H1 (cell line): Measurements from ENCODE around the gene GSTO2. TPM values are rescaled to one million over a fixed set of nuclear protein-coding genes. Genes with fewer than 3 reads are reported as not detected.

ENCODE experiments used
- CTCF ChIA-PET: fragments of 300-600 bp; sonication (Branson Sonifier 250); formaldehyde crosslinking; loops from one replicate; lab custom pipeline; 2021; ENCODE audit not compliant: partially characterized antibody; lab: Charles Lee
- POLR2A ChIA-PET: fragments of 300-600 bp; sonication (Branson Sonifier 250); formaldehyde crosslinking; loops from one replicate; lab custom pipeline; 2021; ENCODE audit warnings: inconsistent platforms; ENCODE audit not compliant: partially characterized antibody; lab: Charles Lee
- DNase-seq, 2 experiments: peaks; one replicate each; pipeline versions ENCODE4 v3.0.0 to v3.0.0-alpha.2; 2010 to 2022; ENCODE audit warnings: low spot score in 2 of 2, low read depth in 1 of 2, mixed read lengths in 1 of 2
- FAIRE-seq: peaks from 2 replicates; lab custom pipeline; 2011; peaks lifted over from hg19 to GRCh38; lab: Jason Lieb, UNC
- H2AFZ ChIP-seq: 2 replicates; pipeline ENCODE4 v1.8.1; 2012; ENCODE audit warnings: low read length, inconsistent platforms
- H2AK5ac ChIP-seq: 2 replicates; pipeline ENCODE4 v1.6.1; 2013; ENCODE audit warnings: low read depth, low read length
- H2BK120ac ChIP-seq: replicated peaks from 2 replicates; pipeline ENCODE3; 2013; ENCODE audit warnings: low read depth, low read length, inconsistent platforms
- H2BK12ac ChIP-seq: 2 replicates; pipeline ENCODE4 v1.6.1; 2013; ENCODE audit warnings: low read depth, low read length
- H2BK15ac ChIP-seq: 2 replicates; pipeline ENCODE4 v1.6.1; 2013; ENCODE audit warnings: low read length
- H2BK20ac ChIP-seq: 2 replicates; pipeline ENCODE4 v1.6.1; 2013; ENCODE audit warnings: low read length
- H2BK5ac ChIP-seq: 2 replicates; pipeline ENCODE4 v1.6.1; 2013; ENCODE audit warnings: low read depth, low read length
- H3K14ac ChIP-seq: 2 replicates; pipeline ENCODE4 v1.6.1; 2013; ENCODE audit warnings: inconsistent platforms; ENCODE audit not compliant: insufficient read length
- H3K18ac ChIP-seq: 2 replicates; pipeline ENCODE4 v1.6.1; 2013; ENCODE audit warnings: low read length; ENCODE audit errors: extremely low read depth
- H3K23ac ChIP-seq: 2 replicates; pipeline ENCODE4 v1.6.1; 2013; ENCODE audit warnings: inconsistent platforms; ENCODE audit not compliant: insufficient read length
- H3K23me2 ChIP-seq: 2 replicates; pipeline ENCODE4 v1.6.1; 2013; ENCODE audit warnings: low read depth, low read length
- H3K27ac ChIP-seq: 2 replicates; pipeline ENCODE4 v1.6.1; 2011; ENCODE audit warnings: low read depth, low read length, inconsistent platforms
- H3K27me3 ChIP-seq, 4 experiments: replicated peaks in 1 of 4; 1 replicate in 1 of 4; 2 replicates in 3 of 4; pipeline versions ENCODE4 v1.6.1 to v1.8.1; 2011 to 2013; ENCODE audit warnings: low read length in 3 of 4, mild to moderate bottlenecking in 3 of 4, inconsistent platforms in 2 of 4, mixed read lengths in 2 of 4, moderate library complexity in 1 of 4; ENCODE audit not compliant: control insufficient read depth in 3 of 4, insufficient read depth in 3 of 4; ENCODE audit errors: extremely low read depth in 1 of 4
- H3K36me3 ChIP-seq, 4 experiments: 2 replicates each; pipeline versions ENCODE4 v1.6.1 to v1.8.1; 2011 to 2013; ENCODE audit warnings: mild to moderate bottlenecking in 4 of 4, low read length in 3 of 4, moderate library complexity in 2 of 4, control low read depth in 1 of 4, inconsistent platforms in 1 of 4; ENCODE audit not compliant: insufficient read depth in 4 of 4, control insufficient read depth in 2 of 4
- H3K4ac ChIP-seq: replicated peaks from 2 replicates; pipeline ENCODE3; 2013; ENCODE audit warnings: low read length, low read depth, mixed read lengths, inconsistent platforms; ENCODE audit not compliant: insufficient read length
- H3K4me1 ChIP-seq, 4 experiments: replicated peaks in 1 of 4; 1 replicate in 1 of 4; 2 replicates in 3 of 4; pipeline versions ENCODE4 v1.6.1 to v1.8.1; 2011 to 2013; ENCODE audit warnings: low read length in 3 of 4, inconsistent platforms in 2 of 4, mixed read lengths in 1 of 4; ENCODE audit not compliant: insufficient read depth in 4 of 4, control insufficient read depth in 3 of 4
- H3K4me2 ChIP-seq, 2 experiments: 2 replicates each; pipeline versions ENCODE4 v1.6.1 to v1.8.1; 2011 to 2013; ENCODE audit warnings: low read depth in 2 of 2, low read length in 2 of 2, control low read depth in 1 of 2, inconsistent platforms in 1 of 2, mild to moderate bottlenecking in 1 of 2; ENCODE audit not compliant: insufficient read depth in 1 of 2
- H3K4me3 ChIP-seq, 4 experiments: fragments of 200-600, 300-600 bp in 1 of 4; sonication (generic), shearing (Covaris generic), sonication (Bioruptor Twin) in 1 of 4; 2 replicates each; pipeline versions ENCODE4 v1.5.1 to v1.8.1; 2011 to 2016; ENCODE audit warnings: low read length in 4 of 4, low read depth in 3 of 4, control low read depth in 2 of 4, inconsistent platforms in 2 of 4, mild to moderate bottlenecking in 2 of 4, mixed read lengths in 1 of 4, moderate library complexity in 1 of 4; ENCODE audit not compliant: insufficient read depth in 2 of 4; ENCODE audit errors: extremely low read depth in 1 of 4
- H3K56ac ChIP-seq: replicated peaks from 2 replicates; pipeline ENCODE3; 2013; ENCODE audit warnings: low read depth, mild to moderate bottlenecking, mixed read lengths, low read length, inconsistent platforms; ENCODE audit not compliant: insufficient read length
- H3K79me1 ChIP-seq: 2 replicates; pipeline ENCODE4 v1.6.1; 2013; ENCODE audit warnings: low read depth, low read length, control low read depth
- H3K79me2 ChIP-seq, 2 experiments: 2 replicates each; pipeline versions ENCODE4 v1.6.1 to v1.8.1; 2012 to 2013; ENCODE audit warnings: low read length in 2 of 2, mild to moderate bottlenecking in 2 of 2, inconsistent platforms in 1 of 2; ENCODE audit not compliant: insufficient read depth in 2 of 2, control insufficient read depth in 1 of 2
- H3K9ac ChIP-seq, 4 experiments: replicated peaks in 1 of 4; 1 replicate in 1 of 4; 2 replicates in 3 of 4; pipeline versions ENCODE4 v1.6.1 to v1.8.1; 2011 to 2013; ENCODE audit warnings: low read depth in 3 of 4, low read length in 3 of 4, control low read depth in 2 of 4, mild to moderate bottlenecking in 2 of 4, moderate library complexity in 2 of 4, inconsistent platforms in 1 of 4; ENCODE audit errors: extremely low read depth in 1 of 4
- H3K9me3 ChIP-seq, 2 experiments: 2 replicates each; pipeline versions ENCODE4 v1.6.1 to v1.8.1; 2012 to 2013; ENCODE audit warnings: mild to moderate bottlenecking in 2 of 2, moderate library complexity in 2 of 2, control low read depth in 1 of 2, inconsistent platforms in 1 of 2, low read depth in 1 of 2, low read length in 1 of 2, mixed read lengths in 1 of 2; ENCODE audit not compliant: insufficient read depth in 2 of 2
- H4K20me1 ChIP-seq, 2 experiments: replicated peaks in 1 of 2; 2 replicates each; pipeline versions ENCODE3 to v1.8.1; 2011 to 2013; ENCODE audit warnings: inconsistent platforms in 2 of 2, low read length in 2 of 2, mild to moderate bottlenecking in 1 of 2; ENCODE audit not compliant: insufficient read depth in 2 of 2, control insufficient read depth in 1 of 2
- H4K5ac ChIP-seq: 2 replicates; pipeline ENCODE4 v1.6.1; 2013; ENCODE audit warnings: low read length, low read depth, mixed read lengths, inconsistent platforms; ENCODE audit not compliant: insufficient read length
- H4K8ac ChIP-seq: 2 replicates; pipeline ENCODE4 v1.8.0; 2013; ENCODE audit warnings: mild to moderate bottlenecking, moderate library complexity, low read length, inconsistent platforms; ENCODE audit not compliant: insufficient read depth; ENCODE audit errors: extremely low read depth
- H4K91ac ChIP-seq: replicated peaks from 2 replicates; pipeline ENCODE3; 2013; ENCODE audit warnings: low read length, mixed read lengths, inconsistent platforms; ENCODE audit not compliant: insufficient read length
- WGBS, 2 experiments: shearing (Covaris generic) in 1 of 2; methylation state at CpG; one replicate each; pipeline versions ENCODE4 v1.1.6 to v1.1.7; 2013 to 2015; ENCODE audit warnings: low lambda C conversion rate in 2 of 2, mixed read lengths in 2 of 2, inconsistent platforms in 1 of 2, low coverage in 1 of 2, missing lambda C conversion rate in 1 of 2; ENCODE audit not compliant: insufficient replicate concordance in 2 of 2, insufficient coverage in 1 of 2, insufficient read length in 1 of 2; ENCODE audit errors: extremely low coverage in 1 of 2, missing lambda C conversion rate in 1 of 2; 5-methylcytosine and 5-hydroxymethylcytosine counted together
- polyA plus RNA-seq, 7 experiments: library from polyadenylated mRNA; depleted of rRNA in 3 of 7; stranded (reverse) in 5 of 7; unstranded in 2 of 7; fragments of >200 nt in 5 of 7; fragments of 200-250 nt in 2 of 7; gene quantifications; 1 replicate in 5 of 7; 2 replicates in 1 of 7; 4 replicates in 1 of 7; pipeline versions ENCODE4 v1.2.1 to v1.2.3, GENCODE V29; 2011 to 2013; ENCODE audit warnings: missing spikeins in 2 of 7, mixed read lengths in 2 of 7
- total RNA-seq: library from RNA; stranded (reverse); fragmentation: NEBNext Ultra II Directional; extraction: Animal tissue kit (Norgen Biotek cat#: 25700); gene quantifications from 2 replicates; pipeline ENCODE4 v1.2.1, GENCODE V29; 2021

The GSTO2 gene
- total and polyA plus RNA-seq, 2 of the 8 experiments (the other 6 are each of a cell fraction or from before 2014, with no cell fraction given), result 13.1 to 41.7 TPM

GRCh38 chr10:104284846-104285245, 15.9 kb downstream of the GSTO2 start:
- no peak overlapping the region for H2BK5ac ChIP-seq
- no peak overlapping the region for H3K56ac ChIP-seq
- H3K27me3 ChIP-seq, result no peaks in the 10 kb centered on the region
- ChIA-PET POLR2A (interaction anchor here (3.4 kb wide), 1 partner anchor 10 kb away, joined by 10 read pairs; no protein-coding TSS in a partner anchor), CTCF (interaction anchor here (1.0 to 5.6 kb wide), 3 partner anchors 10 to 335 kb away, joined by 4 to 45 read pairs (median 13); no protein-coding TSS in a partner anchor)
- H3K36me3 ChIP-seq, result no peaks in the 10 kb centered on the region
- FAIRE-seq, result no peak
- no peak overlapping the region for H2AK5ac ChIP-seq
- 82% methylated on average over 7 of the region's 7 CpGs; no CpG with 5 or more reads in 1 of the 2 experiments for WGBS, 2 experiments
- H3K4ac ChIP-seq, result no peak overlapping the region
- no peaks in the 10 kb centered on the region for H4K20me1 ChIP-seq
- H4K8ac ChIP-seq, result no peak overlapping the region
- H3K4me3 ChIP-seq, result no peak overlapping the region
- no peak overlapping the region for H3K27ac ChIP-seq
- H2BK12ac ChIP-seq, result no peak overlapping the region
- no peak overlapping the region for H2BK15ac ChIP-seq
- no peaks in the 10 kb centered on the region for H3K23me2 ChIP-seq
- DNase-seq, result no peak
- H3K9ac ChIP-seq, result no peak overlapping the region
- no peak overlapping the region for H3K4me2 ChIP-seq
- no peaks in the 10 kb centered on the region for H3K79me1 ChIP-seq
- no peaks in the 10 kb centered on the region for H3K9me3 ChIP-seq
- no peak overlapping the region for H4K5ac ChIP-seq
- no peaks in the 10 kb centered on the region for H3K79me2 ChIP-seq
- no peak overlapping the region for H3K14ac ChIP-seq
- no peak overlapping the region for H2BK120ac ChIP-seq
- H2BK20ac ChIP-seq, result no peak overlapping the region
- H2AFZ ChIP-seq, result no peak overlapping the region
- no peak overlapping the region for H4K91ac ChIP-seq
- no peak overlapping the region for H3K18ac ChIP-seq
- H3K4me1 ChIP-seq, result no peaks in the 10 kb centered on the region
- H3K23ac ChIP-seq, result no peak overlapping the region
